HG02642 (cell line): Measurements from ENCODE around the gene GTF2A1L.
"Not testable (repeated sequence)": the region's sequence is repeated elsewhere in the genome, so short reads cannot be mapped to it uniquely, and the experiment has no call there.

Experiments used
- ATAC-seq: cut with Tn5 transposase; IDR thresholded peaks from one replicate; pipeline ENCODE4 v1.9.1; 2021; ENCODE audit warnings: mild to moderate bottlenecking; ENCODE audit not compliant: unreplicated experiment, poor library complexity

The GTF2A1L gene

GRCh38 chr2:48694149-48694548, 76.5 kb downstream of the GTF2A1L start:
- no peak for ATAC-seq

- ATAC-seq, result no peak
These were observed 78.3 kb downstream of the GTF2A1L start for GRCh38 chr2:48695991-48696390.

- ATAC-seq, result no peak
These were observed 79.2 kb downstream of the GTF2A1L start for GRCh38 chr2:48696881-48697280.

- ATAC-seq, result no peak
These were observed 81.8 kb downstream of the GTF2A1L start for GRCh38 chr2:48699348-48699930.

GRCh38 chr2:48703621-48704020, 86.0 kb downstream of the GTF2A1L start:
- ATAC-seq, result not testable (repeated sequence)

- ATAC-seq, result no peak
These were observed 89.8 kb downstream of the GTF2A1L start for GRCh38 chr2:48707466-48707865.

- ATAC-seq, result no peak
These were observed 91.7 kb downstream of the GTF2A1L start for GRCh38 chr2:48709096-48710034.

- no peak for ATAC-seq
These were observed 93.7 kb downstream of the GTF2A1L start for GRCh38 chr2:48711343-48711742.

- no peak for ATAC-seq
These were observed 94.5 kb downstream of the GTF2A1L start for GRCh38 chr2:48712151-48712550.

GRCh38 chr2:48713647-48714046, 96.0 kb downstream of the GTF2A1L start:
- ATAC-seq, result no peak

GRCh38 chr2:48714245-48714644, 96.6 kb downstream of the GTF2A1L start:
- no peak for ATAC-seq

GRCh38 chr2:48715042-48715899, 97.6 kb downstream of the GTF2A1L start:
- ATAC-seq, result no peak

- ATAC-seq, result no peak
These were observed 98.3 kb downstream of the GTF2A1L start for GRCh38 chr2:48715956-48716355.

- ATAC-seq, result no peak
These were observed 100.2 kb downstream of the GTF2A1L start for GRCh38 chr2:48717846-48718245.

- no peak for ATAC-seq
These were observed 102.0 kb downstream of the GTF2A1L start for GRCh38 chr2:48719480-48720177.

- no peak for ATAC-seq
These were observed 103.5 kb downstream of the GTF2A1L start for GRCh38 chr2:48721158-48721557.

GRCh38 chr2:48722391-48722790, 104.7 kb downstream of the GTF2A1L start:
- no peak for ATAC-seq

GRCh38 chr2:48723129-48723528, 105.5 kb downstream of the GTF2A1L start:
- no peak for ATAC-seq

GRCh38 chr2:48724278-48724677, 106.6 kb downstream of the GTF2A1L start:
- no peak for ATAC-seq
